Cerebellar cortex (tissue), 1 donor: Measurements from ENCODE around the gene DBNDD1.

ENCODE experiments used
- DNase-seq: peaks from one replicate; pipeline ENCODE4 v3.0.0-alpha.2; 2015; ENCODE audit warnings: low spot score

The DBNDD1 gene

DNA sequence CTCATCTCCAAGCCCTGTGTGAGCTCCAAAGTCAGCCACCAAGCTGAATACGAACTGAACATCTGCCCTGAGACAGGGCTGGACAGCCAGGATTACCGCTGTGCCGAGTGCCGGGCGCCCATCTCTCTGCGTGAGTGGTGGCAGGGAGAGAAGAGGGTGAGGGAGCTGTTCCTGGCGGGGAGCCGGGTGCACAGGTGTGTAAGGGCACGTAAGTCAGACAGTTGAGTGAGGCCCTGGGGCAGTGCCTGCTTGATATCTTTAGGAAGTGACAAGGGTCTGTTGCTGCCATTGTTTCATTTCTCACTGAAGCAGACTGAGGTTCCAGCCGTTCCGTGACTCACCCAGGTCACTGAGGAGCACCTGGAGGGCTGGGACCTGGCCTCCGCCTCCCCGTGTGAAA, 58.3 kb downstream of the DBNDD1 start:
- no peak for DNase-seq

DNA sequence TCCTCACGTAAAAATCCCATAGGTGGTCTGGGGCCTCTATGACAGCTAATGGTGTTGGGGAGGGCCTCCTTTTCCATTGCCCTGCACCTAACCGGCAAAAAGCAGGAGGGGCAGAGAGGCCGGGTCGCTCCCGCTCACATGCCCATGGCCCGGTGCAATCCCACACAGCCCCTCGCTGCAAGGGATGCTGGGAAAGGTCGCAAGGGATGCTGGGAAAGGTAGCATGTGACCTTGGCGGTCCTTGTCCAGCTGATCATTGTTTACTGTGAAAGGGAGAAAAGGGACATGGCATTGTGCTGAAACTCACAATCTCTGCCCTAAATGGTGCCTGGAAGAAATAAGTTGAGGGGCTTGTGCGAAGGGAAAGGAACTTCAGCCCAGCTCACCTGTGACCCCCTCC, 60.7 kb downstream of the DBNDD1 start:
- no peak for DNase-seq

DNA sequence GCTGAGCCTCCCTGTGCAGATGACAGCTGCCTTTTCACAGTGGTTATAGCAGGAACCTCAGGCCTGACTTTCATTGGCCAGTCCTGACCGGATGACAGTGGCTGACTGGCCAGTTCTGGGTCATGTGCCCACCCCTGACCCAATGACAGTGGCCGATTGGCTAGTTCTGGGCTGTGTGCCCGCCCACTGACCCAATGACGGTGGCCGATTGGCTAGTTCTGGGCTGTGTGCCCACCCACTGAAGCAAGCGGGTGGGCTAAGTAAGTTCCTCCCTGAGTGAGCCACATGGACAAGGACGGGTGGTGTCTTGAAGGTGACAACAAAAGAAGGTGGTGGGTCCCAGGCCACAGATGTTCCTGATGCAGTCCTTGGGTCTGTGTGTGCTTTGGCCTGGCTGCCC, 61.2 kb downstream of the DBNDD1 start:
- peak; percentile 67 for DNase-seq

DNA sequence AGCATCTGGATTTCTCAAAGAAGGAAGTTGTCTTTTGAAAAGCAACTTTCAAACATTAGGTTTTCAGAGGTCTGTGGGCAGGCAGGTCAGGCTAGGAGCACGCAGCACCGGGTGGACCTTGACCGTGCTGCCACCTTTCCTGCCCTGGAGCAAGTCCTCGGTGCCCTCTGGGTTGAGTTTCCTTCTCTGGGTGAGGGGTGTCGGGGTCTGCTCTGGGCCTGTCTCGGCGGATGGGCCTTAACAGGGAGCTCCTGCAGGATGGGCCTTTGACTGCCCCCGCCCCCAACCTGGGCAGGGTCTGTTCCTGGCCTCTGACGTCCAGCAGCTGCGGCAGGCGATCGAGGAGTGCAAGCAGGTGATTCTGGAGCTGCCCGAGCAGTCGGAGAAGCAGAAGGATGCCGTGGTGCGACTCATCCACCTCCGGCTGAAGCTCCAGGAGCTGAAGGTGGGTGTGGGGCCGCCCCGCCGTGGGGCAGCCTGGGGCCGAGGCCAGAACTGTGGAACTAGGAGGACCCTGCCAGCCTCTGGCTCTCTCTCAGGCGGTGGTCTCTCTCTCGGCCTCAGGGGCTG, 62.0 kb downstream of the DBNDD1 start:
- no peak for DNase-seq

DNA sequence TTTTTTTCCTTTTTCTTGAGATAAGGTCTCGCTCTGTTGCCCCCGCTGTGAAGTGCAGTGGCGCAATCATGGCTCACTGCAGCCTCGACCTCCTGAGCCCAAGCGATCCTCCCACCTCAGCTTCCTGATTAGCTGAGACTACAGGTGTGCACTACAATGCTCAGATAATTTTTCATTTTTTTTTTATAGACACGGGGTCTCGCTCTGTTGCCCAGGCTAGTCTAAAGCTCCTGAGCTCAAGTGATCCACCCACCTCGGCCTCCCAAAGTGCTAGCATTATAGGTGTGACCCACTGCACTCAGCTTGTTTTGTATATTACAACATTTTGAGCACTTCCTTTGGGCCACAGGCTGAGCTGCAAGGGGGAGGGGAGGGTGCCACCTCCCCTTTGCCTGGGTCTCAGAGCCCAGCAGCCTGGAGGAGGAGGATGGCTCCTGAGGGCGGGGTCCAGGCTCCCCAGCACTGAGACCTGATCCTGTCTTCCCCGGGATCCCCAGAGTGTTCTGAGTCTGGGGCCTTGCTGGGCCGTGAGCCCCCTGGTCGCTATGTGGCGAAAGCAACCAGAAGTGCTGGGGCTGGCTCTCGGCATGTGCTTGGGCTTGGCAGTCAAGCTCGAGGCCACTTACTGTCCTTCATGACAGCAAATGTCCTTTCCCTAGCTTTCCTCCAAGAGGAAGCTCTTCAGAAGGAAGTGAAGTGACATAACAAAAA, 62.6 kb downstream of the DBNDD1 start:
- DNase-seq, result no peak

DNA sequence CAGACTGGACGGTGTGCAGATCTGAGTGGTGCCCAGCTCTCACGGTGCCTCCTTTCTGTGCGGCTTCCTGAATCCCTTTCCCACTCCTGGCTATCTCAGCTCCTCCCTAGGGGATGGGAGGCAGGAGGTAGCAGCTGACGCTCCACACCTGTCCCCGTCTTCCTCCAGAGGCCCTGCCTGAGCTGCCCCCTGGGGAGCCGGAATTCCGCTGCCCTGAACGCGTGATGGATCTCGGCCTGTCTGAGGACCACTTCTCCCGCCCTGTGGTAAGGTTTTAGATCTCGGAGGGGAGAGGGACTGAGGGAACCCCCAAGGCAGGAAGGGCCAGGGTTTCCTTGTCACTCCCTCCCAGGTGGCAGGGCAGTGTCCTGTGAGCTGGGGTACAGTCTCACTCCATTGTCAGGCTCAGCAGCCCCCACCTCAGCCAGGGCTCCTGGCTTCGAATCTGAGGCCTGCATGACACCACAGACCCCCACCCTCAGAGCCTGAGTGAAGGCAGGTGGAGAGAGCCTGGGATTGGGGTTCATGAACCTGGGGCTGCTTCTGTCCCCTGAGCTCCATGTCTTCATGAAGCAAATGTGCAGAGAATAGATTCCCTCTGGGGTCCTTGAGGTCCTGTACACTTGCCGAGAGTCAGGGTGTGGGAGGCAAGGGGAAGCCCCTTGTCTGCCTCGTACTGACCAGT, 64.1 kb downstream of the DBNDD1 start:
- DNase-seq, result no peak
